K562 (cell line): Measurements from ENCODE around the gene PBX2. TPM values are rescaled to one million over a fixed set of nuclear protein-coding genes. Genes with fewer than 3 reads are reported as not detected.

Experiments
- EZH2 ChIP-seq: IDR thresholded peaks from 2 replicates; pipeline ENCODE4 v1.6.1; 2012; ENCODE audit warnings: low read depth, mild to moderate bottlenecking, inconsistent platforms, low read length, borderline replicate concordance
- KDM1A ChIP-seq, 2 experiments: fragments of 450-650 bp; IDR thresholded peaks; 2 replicates each; pipeline ENCODE4 v1.6.1; 2016; ENCODE audit warnings: mild to moderate bottlenecking in 2 of 2
- MGA ChIP-seq: fragments of 450-650 bp; IDR thresholded peaks from 2 replicates; pipeline ENCODE4 v1.6.1; 2016; ENCODE audit warnings: mild to moderate bottlenecking, moderate library complexity
- NCOA1 ChIP-seq: fragments of 450-650 bp; IDR thresholded peaks from 2 replicates; pipeline ENCODE4 v1.6.1; 2016; ENCODE audit warnings: low read depth
- ZKSCAN1 ChIP-seq: fragments of 150-350 bp; IDR thresholded peaks from 2 replicates; pipeline ENCODE4 v1.6.1; 2016; ENCODE audit warnings: low read depth, low read length
- ZNF561 ChIP-seq: fragments of 450-650 bp; formaldehyde crosslinking; conservative IDR thresholded peaks from 2 replicates; pipeline ENCODE4 v1.4.0; 2020; ENCODE audit warnings: mild to moderate bottlenecking, moderate library complexity
- ZNF589 ChIP-seq: fragments of 200-800 bp; sonication (Bioruptor generic); IDR thresholded peaks from 2 replicates; pipeline ENCODE4 v1.6.1; 2016; ENCODE audit warnings: low read depth, missing genetic modification characterization, missing compliant biosample characterization
- ZNF695 ChIP-seq: fragments of 450-650 bp; formaldehyde crosslinking; IDR thresholded peaks from 2 replicates; pipeline ENCODE4 v1.4.0; 2020; ENCODE audit warnings: mild to moderate bottlenecking, moderate library complexity
- polyA plus RNA-seq, 8 experiments: library from polyadenylated mRNA; depleted of rRNA in 4 of 8; stranded (reverse) in 5 of 8; unstranded in 3 of 8; fragments of >200 nt; fragmentation: Nextera tagmentation in 2 of 8; fragmentation: Illumina TruSeq in 1 of 8; extraction: Ambion mirVana in 2 of 8; extraction: Trizol in 1 of 8; gene quantifications; 2 replicates each; pipeline versions ENCODE4 v1.2.1 to v1.2.3, GENCODE V29; 2011 to 2014; ENCODE audit warnings: inconsistent platforms in 1 of 8, missing spikeins in 1 of 8
- total RNA-seq, 7 experiments: library from RNA; depleted of rRNA in 6 of 7; stranded (reverse); fragments of >200 nt in 6 of 7; fragmentation: Illumina TruSeq in 2 of 7; extraction: Trizol in 2 of 7; gene quantifications; 2 replicates each; pipeline versions ENCODE4 v1.2.1 to v1.2.3, GENCODE V29; 2011 to 2021; ENCODE audit warnings: low replicate concordance in 1 of 7
- TF ChIP-seq, protein P1 (sequence below): fragments of 450-650 bp; formaldehyde crosslinking; IDR thresholded peaks from 2 replicates; pipeline ENCODE4 v1.4.0; 2022; ENCODE audit warnings: missing genetic modification characterization
- TF ChIP-seq, protein P2 (sequence below): sonication (generic); formaldehyde crosslinking; IDR thresholded peaks from 2 replicates; pipeline ENCODE4 v1.8.0; 2023; ENCODE audit warnings: mild to moderate bottlenecking, missing genetic modification reagents

PBX2 gene
- total and polyA plus RNA-seq, 9 of the 15 experiments (the other 6 are each of a cell fraction or from before 2014, with no cell fraction given) = 1.9 to 134 (median 62.5) TPM

GRCh38 chr6:32153564-32154513 lies 36.2 kb downstream of the PBX2 start, which contains the start of gene PPT2 (continued):
- TF ChIP-seq, protein P1, sequence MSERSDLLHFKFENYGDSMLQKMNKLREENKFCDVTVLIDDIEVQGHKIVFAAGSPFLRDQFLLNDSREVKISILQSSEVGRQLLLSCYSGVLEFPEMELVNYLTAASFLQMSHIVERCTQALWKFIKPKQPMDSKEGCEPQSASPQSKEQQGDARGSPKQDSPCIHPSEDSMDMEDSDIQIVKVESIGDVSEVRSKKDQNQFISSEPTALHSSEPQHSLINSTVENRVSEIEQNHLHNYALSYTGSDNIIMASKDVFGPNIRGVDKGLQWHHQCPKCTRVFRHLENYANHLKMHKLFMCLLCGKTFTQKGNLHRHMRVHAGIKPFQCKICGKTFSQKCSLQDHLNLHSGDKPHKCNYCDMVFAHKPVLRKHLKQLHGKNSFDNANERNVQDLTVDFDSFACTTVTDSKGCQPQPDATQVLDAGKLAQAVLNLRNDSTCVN = no peak
- TF ChIP-seq, protein P2, sequence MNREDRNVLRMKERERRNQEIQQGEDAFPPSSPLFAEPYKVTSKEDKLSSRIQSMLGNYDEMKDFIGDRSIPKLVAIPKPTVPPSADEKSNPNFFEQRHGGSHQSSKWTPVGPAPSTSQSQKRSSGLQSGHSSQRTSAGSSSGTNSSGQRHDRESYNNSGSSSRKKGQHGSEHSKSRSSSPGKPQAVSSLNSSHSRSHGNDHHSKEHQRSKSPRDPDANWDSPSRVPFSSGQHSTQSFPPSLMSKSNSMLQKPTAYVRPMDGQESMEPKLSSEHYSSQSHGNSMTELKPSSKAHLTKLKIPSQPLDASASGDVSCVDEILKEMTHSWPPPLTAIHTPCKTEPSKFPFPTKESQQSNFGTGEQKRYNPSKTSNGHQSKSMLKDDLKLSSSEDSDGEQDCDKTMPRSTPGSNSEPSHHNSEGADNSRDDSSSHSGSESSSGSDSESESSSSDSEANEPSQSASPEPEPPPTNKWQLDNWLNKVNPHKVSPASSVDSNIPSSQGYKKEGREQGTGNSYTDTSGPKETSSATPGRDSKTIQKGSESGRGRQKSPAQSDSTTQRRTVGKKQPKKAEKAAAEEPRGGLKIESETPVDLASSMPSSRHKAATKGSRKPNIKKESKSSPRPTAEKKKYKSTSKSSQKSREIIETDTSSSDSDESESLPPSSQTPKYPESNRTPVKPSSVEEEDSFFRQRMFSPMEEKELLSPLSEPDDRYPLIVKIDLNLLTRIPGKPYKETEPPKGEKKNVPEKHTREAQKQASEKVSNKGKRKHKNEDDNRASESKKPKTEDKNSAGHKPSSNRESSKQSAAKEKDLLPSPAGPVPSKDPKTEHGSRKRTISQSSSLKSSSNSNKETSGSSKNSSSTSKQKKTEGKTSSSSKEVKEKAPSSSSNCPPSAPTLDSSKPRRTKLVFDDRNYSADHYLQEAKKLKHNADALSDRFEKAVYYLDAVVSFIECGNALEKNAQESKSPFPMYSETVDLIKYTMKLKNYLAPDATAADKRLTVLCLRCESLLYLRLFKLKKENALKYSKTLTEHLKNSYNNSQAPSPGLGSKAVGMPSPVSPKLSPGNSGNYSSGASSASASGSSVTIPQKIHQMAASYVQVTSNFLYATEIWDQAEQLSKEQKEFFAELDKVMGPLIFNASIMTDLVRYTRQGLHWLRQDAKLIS (CRISPR knock-in tag) = peak; percentile 92
- peak; percentile 71 for TF ChIP-seq ZKSCAN1
- no peak for TF ChIP-seq KDM1A (IDR thresholded peaks at IDR 0.05)
- peak; percentile 25 for TF ChIP-seq NCOA1
- peak; percentile 88 for TF ChIP-seq ZNF589 (CRISPR knock-in tag)
- TF ChIP-seq ZNF561 (CRISPR knock-in tag) = no peak
- TF ChIP-seq EZH2 = no peak
- peak; percentile 42 for TF ChIP-seq MGA
- TF ChIP-seq ZNF695 (CRISPR knock-in tag) = no peak
